SJCRH30 (cell line): ENCODE data around the gene CD83. TPM values are rescaled to one million over a fixed set of nuclear protein-coding genes. Genes with fewer than 3 reads are reported as not detected.

ENCODE experiments used
- DNase-seq, 2 experiments: peaks; one replicate each; pipeline ENCODE4 v3.0.0-alpha.2; 2015 to 2020
- H3K27ac ChIP-seq: fragments of 250-450 bp; sonication (Bioruptor Pico); 2 replicates; pipeline ENCODE4 v1.5.1; 2020; ENCODE audit warnings: mild to moderate bottlenecking, moderate library complexity
- H3K27me3 ChIP-seq: fragments of 250-450 bp; sonication (Bioruptor Pico); 2 replicates; pipeline ENCODE4 v1.5.1; 2020; ENCODE audit warnings: mild to moderate bottlenecking, moderate library complexity
- H3K36me3 ChIP-seq: fragments of 250-450 bp; sonication (Bioruptor Pico); 2 replicates; pipeline ENCODE4 v1.5.1; 2020; ENCODE audit warnings: mild to moderate bottlenecking, moderate library complexity
- H3K4me1 ChIP-seq: fragments of 250-450 bp; sonication (Bioruptor Pico); 2 replicates; pipeline ENCODE4 v1.5.1; 2020; ENCODE audit warnings: mild to moderate bottlenecking, moderate library complexity
- H3K4me3 ChIP-seq: fragments of 250-450 bp; sonication (Bioruptor Pico); 2 replicates; pipeline ENCODE4 v1.5.1; 2020; ENCODE audit warnings: mild to moderate bottlenecking, moderate library complexity
- H3K9me3 ChIP-seq: fragments of 250-450 bp; sonication (Bioruptor Pico); replicated peaks from 2 replicates; pipeline ENCODE4 v1.5.1; 2020; ENCODE audit warnings: mild to moderate bottlenecking, moderate library complexity
- total RNA-seq: library from RNA; depleted of rRNA; stranded (reverse); fragments of >200 nt; shearing (Covaris generic); gene quantifications from 2 replicates; pipeline ENCODE4 v1.2.3, GENCODE V29; 2014; rRNA removed

Gene CD83
- total RNA-seq, 1 experiment from 2014 or later: 15.0 TPM

GRCh38 chr6:14174226-14174625 is 56.7 kb downstream of the CD83 start:
- no peak for DNase-seq
- no peak overlapping the region for H3K4me3 ChIP-seq
- H3K27ac ChIP-seq: no peak overlapping the region

DNA sequence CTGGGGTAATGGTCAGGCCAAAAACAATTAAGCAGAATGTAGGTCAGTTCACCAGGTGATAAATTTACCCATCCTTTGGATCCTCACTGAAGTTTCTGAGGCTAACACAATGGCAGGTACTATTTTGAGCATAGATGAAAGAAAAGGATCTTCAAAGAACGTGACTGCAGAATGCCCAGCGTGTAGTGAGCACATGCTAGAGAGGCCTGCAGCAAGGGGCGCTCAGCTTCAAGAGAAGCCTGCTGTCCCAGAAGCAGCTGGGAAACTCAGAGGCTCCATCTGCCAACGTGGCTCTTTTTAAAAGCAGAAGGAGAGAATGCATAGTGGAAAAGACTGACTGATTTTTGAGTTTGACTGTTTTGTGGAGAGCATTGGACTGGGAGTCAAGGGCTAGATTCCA is 57.4 kb downstream of the CD83 start:
- Histone ChIP-seq H3K27ac (no peak overlapping the region), H3K9me3 (no peaks in the 10 kb centered on the region), H3K4me3 (no peak overlapping the region), H3K36me3 (no peaks in the 10 kb centered on the region), H3K4me1 (no peaks in the 10 kb centered on the region), H3K27me3 (no peaks in the 10 kb centered on the region)
- DNase-seq: no peak

More at GRCh38 chr6:14174226-14174625, 56.7 kb downstream of the CD83 start:
- Histone ChIP-seq H3K36me3 (no peaks in the 10 kb centered on the region), H3K4me1 (no peaks in the 10 kb centered on the region), H3K9me3 (no peaks in the 10 kb centered on the region), H3K27me3 (no peaks in the 10 kb centered on the region)

GRCh38 chr6:14176429-14176828 is 58.9 kb downstream of the CD83 start:
- DNase-seq: no peak
- H3K9me3 ChIP-seq: no peaks in the 10 kb centered on the region
- H3K4me1 ChIP-seq: no peaks in the 10 kb centered on the region
- no peak overlapping the region for H3K4me3 ChIP-seq
- H3K27ac ChIP-seq: no peak overlapping the region
- H3K27me3 ChIP-seq: no peaks in the 10 kb centered on the region
- no peaks in the 10 kb centered on the region for H3K36me3 ChIP-seq

DNA sequence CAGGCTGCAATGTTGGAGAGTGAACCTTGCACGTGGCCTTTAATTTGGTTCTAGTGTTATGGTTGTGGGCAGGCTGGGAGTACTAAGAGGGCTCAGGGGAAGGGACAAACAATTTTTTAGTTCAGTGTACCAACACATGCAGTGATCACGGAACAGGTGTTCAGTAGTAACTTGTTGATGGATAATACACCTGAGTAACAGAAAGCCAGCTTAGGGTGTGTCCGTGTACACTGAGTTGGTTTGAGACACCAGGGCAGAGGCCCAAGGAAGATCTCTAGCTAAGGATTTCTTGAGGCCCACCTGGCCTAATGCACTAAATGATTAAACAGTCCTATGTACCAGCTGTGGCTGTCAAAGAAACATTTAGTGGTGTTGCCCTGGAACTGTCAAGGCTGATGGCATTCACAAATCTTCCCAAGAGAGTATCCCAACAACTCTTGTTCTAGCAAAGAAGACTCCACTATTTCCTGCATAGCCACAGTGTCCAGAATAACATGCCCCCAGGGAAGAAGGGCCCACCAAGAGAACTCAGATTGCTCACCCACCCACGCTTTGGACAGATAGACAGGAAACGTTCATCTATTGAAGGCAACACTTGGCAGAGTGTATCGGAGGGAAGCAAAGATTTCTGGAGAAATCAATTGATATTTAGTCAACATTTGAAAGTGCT is 60.0 kb downstream of the CD83 start:
- Histone ChIP-seq H3K9me3 (no peaks in the 10 kb centered on the region), H3K4me1 (no peaks in the 10 kb centered on the region), H3K36me3 (no peaks in the 10 kb centered on the region), H3K27me3 (no peaks in the 10 kb centered on the region), H3K27ac (no peak overlapping the region), H3K4me3 (no peak overlapping the region)
- no peak for DNase-seq

DNA sequence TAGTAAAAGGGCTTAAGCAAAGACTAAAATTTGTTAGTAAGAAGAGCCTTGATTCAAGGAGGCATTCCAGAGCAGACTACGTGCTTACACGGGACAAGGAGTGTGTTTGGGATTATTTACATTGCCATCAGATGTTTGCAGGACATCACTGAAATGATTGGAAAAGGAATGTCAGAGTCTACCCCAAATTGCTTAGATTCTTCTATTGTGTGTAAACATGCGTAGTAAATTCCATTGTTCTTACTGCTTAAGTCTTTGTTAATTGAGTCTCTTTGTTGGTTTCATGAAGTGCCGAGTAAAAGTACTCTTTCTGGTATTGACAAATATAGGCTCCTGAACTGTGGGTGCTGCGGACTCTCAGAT is 60.5 kb downstream of the CD83 start:
- no peak for DNase-seq

DNA sequence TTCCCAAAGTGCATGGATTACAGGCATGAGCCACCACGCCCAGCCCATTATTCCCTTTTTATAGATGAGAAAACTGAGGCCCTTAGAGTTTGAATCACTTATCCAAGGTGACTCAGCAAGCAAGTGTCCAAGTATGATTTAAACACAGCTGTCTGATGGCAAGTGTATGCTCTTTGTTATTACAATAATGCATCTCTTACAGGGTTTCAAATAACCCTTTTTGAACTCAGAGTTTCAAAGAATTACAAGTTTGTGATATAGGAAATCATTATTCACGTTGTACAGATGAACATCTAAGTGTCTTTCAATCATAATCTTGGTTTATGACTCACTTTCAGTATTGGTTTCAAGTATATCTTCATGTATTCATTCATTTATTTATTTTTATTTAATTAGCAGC is 63.0 kb downstream of the CD83 start:
- no peak for DNase-seq
- Histone ChIP-seq H3K4me3 (no peak overlapping the region), H3K4me1 (no peaks in the 10 kb centered on the region), H3K27ac (no peak overlapping the region), H3K36me3 (no peaks in the 10 kb centered on the region), H3K9me3 (no peaks in the 10 kb centered on the region), H3K27me3 (no peaks in the 10 kb centered on the region)

More for the DNA sequence above, 60.5 kb downstream of the CD83 start:
- Histone ChIP-seq H3K27ac (no peak overlapping the region), H3K36me3 (no peaks in the 10 kb centered on the region), H3K27me3 (no peaks in the 10 kb centered on the region), H3K9me3 (no peaks in the 10 kb centered on the region), H3K4me1 (no peaks in the 10 kb centered on the region), H3K4me3 (no peak overlapping the region)

GRCh38 chr6:14182916-14183315 is 65.3 kb downstream of the CD83 start:
- H3K9me3 ChIP-seq: no peaks in the 10 kb centered on the region
- no peaks in the 10 kb centered on the region for H3K27me3 ChIP-seq
- DNase-seq: no peak
- H3K4me1 ChIP-seq: no peaks in the 10 kb centered on the region
- no peak overlapping the region for H3K4me3 ChIP-seq
- no peak overlapping the region for H3K27ac ChIP-seq
- no peaks in the 10 kb centered on the region for H3K36me3 ChIP-seq

Other genes with a start within 250 kb of the CD83 start
- gene RNF182, start 192.8 kb upstream of the CD83 start, total RNA-seq: 0.10 and 0.20 TPM in 2 replicates